Panc1 (cell line): ENCODE measurements around the gene UHRF2. TPM values are rescaled to one million over a fixed set of nuclear protein-coding genes. Genes with fewer than 3 reads are reported as not detected.

Experiments used
- ATAC-seq: fragments of 200-7000 bp; cut with Tn5 transposase; 2 replicates; pipeline ENCODE4 v1.9.1; 2020; ENCODE audit warnings: mild to moderate bottlenecking, moderate library complexity
- BruUV-seq: library from RNA; stranded (reverse); fragments of 400-500 nt; replicated peaks from 2 replicates; lab custom pipeline; 2021; lab: Mats Ljungman, UMichigan
- CTCF ChIA-PET: fragments of 300-600 bp; sonication (Branson Sonifier 250); formaldehyde crosslinking; loops from one replicate; lab custom pipeline; 2022; ENCODE audit warnings: antibody characterized with exemption; lab: Charles Lee
- POLR2A ChIA-PET: fragments of 300-600 bp; sonication (Branson Sonifier 250); formaldehyde crosslinking; loops from one replicate; lab custom pipeline; 2022; ENCODE audit warnings: antibody characterized with exemption; lab: Charles Lee
- DNase-seq: peaks from one replicate; pipeline ENCODE4 v3.0.0-alpha.2; 2010; ENCODE audit warnings: low read depth, low spot score
- H3K27ac ChIP-seq: 2 replicates; pipeline ENCODE4 v1.5.1; 2011; ENCODE audit warnings: mild to moderate bottlenecking, low read length, inconsistent platforms
- H3K27me3 ChIP-seq: fragments of 200-500 bp; sonication (Bioruptor generic); 2 replicates; pipeline ENCODE4 v1.6.0; 2014; ENCODE audit warnings: low read length, inconsistent platforms; ENCODE audit not compliant: control insufficient read depth, insufficient read depth
- H3K36me3 ChIP-seq: fragments of 200-500 bp; sonication (Bioruptor generic); 2 replicates; pipeline ENCODE4 v1.5.1; 2014; ENCODE audit warnings: inconsistent platforms, mild to moderate bottlenecking, low read length, moderate library complexity; ENCODE audit not compliant: control insufficient read depth, insufficient read depth
- H3K4me1 ChIP-seq: 2 replicates; pipeline ENCODE4 v1.5.1; 2011; ENCODE audit warnings: inconsistent platforms, mild to moderate bottlenecking, low read length, moderate library complexity; ENCODE audit not compliant: control insufficient read depth, insufficient read depth
- H3K4me3 ChIP-seq, 2 experiments: 2 replicates each; pipeline ENCODE4 v1.5.1; 2011 to 2012; ENCODE audit warnings: low read depth in 2 of 2, low read length in 2 of 2, mild to moderate bottlenecking in 2 of 2, inconsistent platforms in 1 of 2, moderate library complexity in 1 of 2
- H3K9me3 ChIP-seq: fragments of 200-500 bp; sonication (Bioruptor generic); 2 replicates; pipeline ENCODE4 v1.5.1; 2014; ENCODE audit warnings: low read depth, mild to moderate bottlenecking, inconsistent platforms, low read length, moderate library complexity; ENCODE audit not compliant: control insufficient read depth, insufficient read depth
- CTCF ChIP-seq: fragments of 450-650 bp; IDR thresholded peaks from 2 replicates; pipeline ENCODE4 v1.5.1; 2017; ENCODE audit warnings: mild to moderate bottlenecking
- POLR2AphosphoS5 ChIP-seq: IDR thresholded peaks from 2 replicates; pipeline ENCODE4 v1.6.1; 2012; ENCODE audit warnings: mild to moderate bottlenecking, low read depth, low read length, moderate library complexity
- REST ChIP-seq, 2 experiments: IDR thresholded peaks; 2 replicates each; pipeline ENCODE4 v1.6.1; 2011 to 2012; ENCODE audit warnings: low read depth in 2 of 2, control low read depth in 1 of 2, low read length in 1 of 2, mild to moderate bottlenecking in 1 of 2, moderate library complexity in 1 of 2; ENCODE audit not compliant: insufficient read depth in 1 of 2
- SIN3A ChIP-seq: IDR thresholded peaks from 2 replicates; pipeline ENCODE4 v1.6.1; 2012; ENCODE audit warnings: low read depth, mild to moderate bottlenecking, low read length, moderate library complexity, borderline replicate concordance; ENCODE audit not compliant: insufficient read depth
- TCF7L2 ChIP-seq: IDR thresholded peaks from 2 replicates; pipeline ENCODE4 v1.6.1; 2011; ENCODE audit warnings: mild to moderate bottlenecking, low read depth, low read length, inconsistent platforms
- in situ Hi-C: cut with HindIII; loops from 2 replicates; pipeline ENCODE4 v1.10.0; 2016; ENCODE audit warnings: low sequenced_read_pairs, low pct_unique_long_range_greater_than_20kb
- intact Hi-C: fragments of 100-400 bp; cut with micrococcal nuclease; formaldehyde crosslinking; loops from one replicate; pipeline ENCODE4 v1.10.0; 2022; ENCODE audit not compliant: unreplicated experiment
- total RNA-seq: library from RNA; stranded (reverse); gene quantifications from one replicate; pipeline ENCODE4 v1.2.1, GENCODE V29; 2021; ENCODE audit not compliant: unreplicated experiment

UHRF2 gene
- total RNA-seq, 1 experiment from 2014 or later = 17.2 TPM

DNA sequence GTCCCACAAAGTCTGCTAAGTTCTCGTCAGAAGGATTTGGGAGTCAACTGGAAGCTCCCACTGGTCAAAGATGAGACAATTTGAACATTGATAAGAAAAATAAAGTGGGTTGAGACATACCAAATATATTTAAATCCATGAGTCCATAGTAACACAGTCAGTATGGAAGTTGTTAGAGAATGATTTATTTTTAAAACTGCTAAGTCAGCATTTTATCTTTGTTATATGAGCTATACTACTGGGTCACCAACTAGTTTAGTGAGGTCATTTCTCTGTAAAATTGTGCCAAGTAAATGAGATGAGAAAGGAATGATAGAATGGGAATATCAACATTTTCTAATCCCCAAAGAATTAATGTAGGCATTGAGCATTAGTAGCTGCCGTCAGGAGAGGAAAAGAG, 60.2 kb downstream of the UHRF2 start:
- in situ Hi-C loops (no loop called here), intact Hi-C loops (no loop called here)
- no peak for DNase-seq
- no peaks in the 10 kb centered on the region for H3K9me3 ChIP-seq
- H3K4me3 ChIP-seq = no peak overlapping the region
- no peak for ATAC-seq
- TF ChIP-seq REST (IDR thresholded peaks at IDR 0.05; ENCODE audit: insufficient read depth in 1 of 2, low read depth in 2 of 2, low read length in 1 of 2) (no peak), POLR2AphosphoS5 (no peak)
- ChIA-PET CTCF (no interaction called here), POLR2A (no interaction called here)
- H3K4me1 ChIP-seq = no peaks in the 10 kb centered on the region
- BruUV-seq = no TSS peak
- H3K27me3 ChIP-seq = no peaks in the 10 kb centered on the region
- H3K36me3 ChIP-seq = no peaks in the 10 kb centered on the region; the same call in 1 of the 2 replicates
- H3K27ac ChIP-seq = no peak overlapping the region

- no peak overlapping the region for H3K4me3 ChIP-seq
- H3K9me3 ChIP-seq = no peaks in the 10 kb centered on the region
- intact Hi-C loops (no loop called here), in situ Hi-C loops (no loop called here)
- ATAC-seq (no peak), DNase-seq (no peak)
- no peak for TF ChIP-seq POLR2AphosphoS5
- TF ChIP-seq TCF7L2 = no peak
- no peak for TF ChIP-seq SIN3A
- H3K36me3 ChIP-seq = no peaks in the 10 kb centered on the region; the same call in 1 of the 2 replicates
- ChIA-PET POLR2A (no interaction called here), CTCF (no interaction called here)
- BruUV-seq = no TSS peak
- H3K4me1 ChIP-seq = no peaks in the 10 kb centered on the region
- H3K27me3 ChIP-seq = no peaks in the 10 kb centered on the region
- no peak overlapping the region for H3K27ac ChIP-seq
These were observed 67.0 kb downstream of the UHRF2 start for GRCh38 chr9:6479959-6480358.

GRCh38 chr9:6484210-6484609, 71.2 kb downstream of the UHRF2 start:
- no peak overlapping the region for H3K27ac ChIP-seq
- intact Hi-C loops = no loop called here
- H3K27me3 ChIP-seq = no peaks in the 10 kb centered on the region
- BruUV-seq = no TSS peak
- DNase-seq = no peak
- TF ChIP-seq SIN3A = no peak
- no peak for TF ChIP-seq TCF7L2
- TF ChIP-seq REST (IDR thresholded peaks at IDR 0.05; ENCODE audit: insufficient read depth in 1 of 2, low read depth in 2 of 2, low read length in 1 of 2) = no peak
- TF ChIP-seq POLR2AphosphoS5 = no peak
- no peak for TF ChIP-seq CTCF
- H3K36me3 ChIP-seq = no peaks in the 10 kb centered on the region
- ATAC-seq = no peak
- CTCF ChIA-PET = no interaction called here
- no peak overlapping the region for H3K4me3 ChIP-seq
- no peaks in the 10 kb centered on the region for H3K9me3 ChIP-seq
- in situ Hi-C loops = no loop called here
- POLR2A ChIA-PET = no interaction called here
- H3K4me1 ChIP-seq = no peaks in the 10 kb centered on the region
